Measurements from ENCODE around the gene COL21A1. TPM values are rescaled to one million over a fixed set of nuclear protein-coding genes. Genes with fewer than 3 reads are reported as not detected.

COL21A1 gene
- polyA plus RNA-seq, 2 of the 4 experiments (the other 2 are of a cell fraction) = 1.4 to 3.3 TPM

GRCh38 chr6:56289721-56290120 is 42.3 kb upstream of the COL21A1 start:
- WGBS (ENCODE audit: missing lambda C conversion rate) = 91% methylated on average over 6 of the region's 6 CpGs
- FAIRE-seq = no peak
- no peak overlapping the region for H3K4me2 ChIP-seq
- TF ChIP-seq RARB (CRISPR knock-in tag; IDR thresholded peaks at IDR 0.05) (no peak), ZFP36 (IDR thresholded peaks at IDR 0.05; ENCODE audit: borderline replicate concordance, partially characterized antibody) (no peak), JUN (IDR thresholded peaks at IDR 0.05) (no peak), TP53 (CRISPR knock-in tag; IDR thresholded peaks at IDR 0.05) (no peak), ELK1 (IDR thresholded peaks at IDR 0.05; ENCODE audit: low read depth, low read length) (no peak), FOSB (CRISPR knock-in tag; IDR thresholded peaks at IDR 0.05) (no peak), CEBPB (IDR thresholded peaks at IDR 0.05) (no peak), KDM1A (IDR thresholded peaks at IDR 0.05; ENCODE audit: low read depth) (no peak), NFE2L2 (conservative IDR thresholded peaks at IDR 0.05; ENCODE audit: low read length) (no peak), HOXA7 (CRISPR knock-in tag; IDR thresholded peaks at IDR 0.05) (no peak), E2F6 (IDR thresholded peaks at IDR 0.05; ENCODE audit: borderline replicate concordance, low read depth) (no peak), USF2 (IDR thresholded peaks at IDR 0.05) (no peak), MAFK (IDR thresholded peaks at IDR 0.05; ENCODE audit: partially characterized antibody) (no peak), RFX5 (IDR thresholded peaks at IDR 0.05) (no peak), MAZ (IDR thresholded peaks at IDR 0.05; ENCODE audit: borderline replicate concordance, low read depth, low read length) (no peak), HEYL (CRISPR knock-in tag; IDR thresholded peaks at IDR 0.05) (no peak), REST (IDR thresholded peaks at IDR 0.05) (no peak), CHD2 (IDR thresholded peaks at IDR 0.05; ENCODE audit: low read length, partially characterized antibody) (no peak), HDAC2 (IDR thresholded peaks at IDR 0.05) (no peak), TFCP2L1 (CRISPR knock-in tag; IDR thresholded peaks at IDR 0.05) (no peak)
- ChIA-PET CTCF (interaction anchor here (2.5 kb wide), 1 partner anchor 308 kb away, joined by 7 read pairs; no protein-coding TSS in a partner anchor), POLR2A (no interaction called here)
- no peak for DNase-seq (ENCODE audit: low read depth in 1 of 2, low spot score in 1 of 2)
- no peak overlapping the region for H3K4me3 ChIP-seq
- no peaks in the 10 kb centered on the region for H3K9me3 ChIP-seq
- H3K27ac ChIP-seq = no peak overlapping the region
- no peak for ATAC-seq
- no peaks in the 10 kb centered on the region; the same call in 2 of the 3 replicates for H3K4me1 ChIP-seq

GRCh38 chr6:56288347-56288746 is 41.0 kb upstream of the COL21A1 start:
- TF ChIP-seq KDM1A (IDR thresholded peaks at IDR 0.05; ENCODE audit: low read depth) (no peak), SMC3 (IDR thresholded peaks at IDR 0.05) (no peak), CHD4 (IDR thresholded peaks at IDR 0.05; ENCODE audit: borderline replicate concordance) (no peak)
- Histone ChIP-seq H3K4me2 (no peak overlapping the region), H3K4me3 (no peak overlapping the region), H3K27ac (0 out of 6 replicates have a peak overlapping the region, but pooled peaks of 1 of the 2 experiments have one; percentile 16), H3K9me3 (no peaks in the 10 kb centered on the region), H3K4me1 (no peaks in the 10 kb centered on the region; the same call in 2 of the 3 replicates)
- WGBS (ENCODE audit: missing lambda C conversion rate) = 59% methylated on average over 2 of the region's 2 CpGs
- ChIA-PET POLR2A (no interaction called here), CTCF (interaction anchor here (0.7 to 2.5 kb wide), 2 partner anchors 9 to 306 kb away, joined by 3 to 7 read pairs; no protein-coding TSS in a partner anchor)
- DNase-seq (ENCODE audit: low read depth in 1 of 2, low spot score in 1 of 2) (no peak), FAIRE-seq (no peak), ATAC-seq (no peak)
